Lower leg skin (tissue), 4 donors: ENCODE measurements around the gene ARHGAP21. TPM values are rescaled to one million over a fixed set of nuclear protein-coding genes. Genes with fewer than 3 reads are reported as not detected.
A peak's percentile ranks its signal among the peaks of the same experiment; 100 is the strongest.

ENCODE experiments used
- DNase-seq, 2 donors: peaks; one replicate each; pipeline ENCODE4 v3.0.0-alpha.2; 2019; ENCODE audit warnings: low spot score in 2 of 2
- H3K4me3 ChIP-seq: fragments of 200-600 bp; sonication (generic); 2 replicates; pipeline ENCODE4 v1.5.1; 2017; ENCODE audit warnings: mild to moderate bottlenecking, low read depth; ENCODE audit not compliant: poor library complexity, severe bottlenecking
- CTCF ChIP-seq, 3 donors: fragments of 450-650 bp; IDR thresholded peaks; one replicate each; pipeline ENCODE4 v1.5.1; 2016; ENCODE audit warnings: antibody characterized with exemption in 3 of 3, mild to moderate bottlenecking in 3 of 3, moderate library complexity in 2 of 3
- POLR2A ChIP-seq, 2 donors: fragments of 450-650 bp; IDR thresholded peaks; one replicate each; pipeline ENCODE4 v1.6.1; 2016 to 2017; ENCODE audit warnings: antibody characterized with exemption in 2 of 2, mild to moderate bottlenecking in 1 of 2, moderate library complexity in 1 of 2
- WGBS, 2 donors: methylation state at CpG; one replicate each; pipeline ENCODE4 v1.1.5; 2018; 5-methylcytosine and 5-hydroxymethylcytosine counted together
- intact Hi-C: fragments of 100-400 bp; cut with DNase I; formaldehyde crosslinking; loops from one replicate; pipeline ENCODE4 v1.15.0; 2023; ENCODE audit warnings: low total_unique reads
- total RNA-seq, 4 donors: library from RNA; depleted of rRNA; stranded (reverse); fragments of >200 nt; gene quantifications; one replicate each; pipeline ENCODE4 v1.1.0, GENCODE V29; 2016

The ARHGAP21 gene
- total RNA-seq, 4 donors from 2014 or later, result 26.5 to 43.6 (median 31.6) TPM

GRCh38 chr10:24724381-24725228 lies 918 bp upstream of the ARHGAP21 start:
- peak; percentile 98 to 100 for DNase-seq
- TF ChIP-seq POLR2A (IDR thresholded peaks at IDR 0.05) (peak in 1 of 2 donors; percentile 50), CTCF (IDR thresholded peaks at IDR 0.05) (no peak)
- H3K4me3 ChIP-seq, result peak overlapping the region; percentile 80
- intact Hi-C loops, result no loop called here
- 1 to 2% methylated on average over 39 to 44 of the region's 52 CpGs for WGBS, 2 donors

GRCh38 chr10:24723386-24723787 lies 300 bp downstream of the ARHGAP21 start:
- peak overlapping the region; percentile 69 for H3K4me3 ChIP-seq
- WGBS, 2 donors, result 1% methylated on average over 27 of the region's 70 CpGs; no CpG with 5 or more reads in 1 of the 2 donors
- DNase-seq, result no peak
- TF ChIP-seq CTCF (IDR thresholded peaks at IDR 0.05) (no peak), POLR2A (IDR thresholded peaks at IDR 0.05) (no peak)
- intact Hi-C loops, result no loop called here

- H3K4me3 ChIP-seq, result peak overlapping the region; percentile 69
- peak in 1 of 2 donors; percentile 89 for DNase-seq
- intact Hi-C loops, result no loop called here
- 1% methylated on average over 37 to 59 of the region's 84 CpGs for WGBS, 2 donors
- no peak for TF ChIP-seq POLR2A (IDR thresholded peaks at IDR 0.05)
- TF ChIP-seq CTCF (IDR thresholded peaks at IDR 0.05), result no peak
Measured at GRCh38 chr10:24722676-24723385, 856 bp downstream of the ARHGAP21 start.

GRCh38 chr10:24722131-24722675 lies 1.5 kb downstream of the ARHGAP21 start:
- DNase-seq, result no peak
- 8 to 13% methylated on average over 19 of the region's 19 CpGs for WGBS, 2 donors
- intact Hi-C loops, result no loop called here
- H3K4me3 ChIP-seq, result peak overlapping the region; percentile 69
- no peak for TF ChIP-seq POLR2A (IDR thresholded peaks at IDR 0.05)
- no peak for TF ChIP-seq CTCF (IDR thresholded peaks at IDR 0.05)

GRCh38 chr10:24721229-24722106 lies 2.2 kb downstream of the ARHGAP21 start:
- intact Hi-C loops, result no loop called here
- peak overlapping the region; percentile 33 for H3K4me3 ChIP-seq
- DNase-seq, result peak; percentile 38 to 88
- TF ChIP-seq CTCF (IDR thresholded peaks at IDR 0.05), result no peak
- no peak for TF ChIP-seq POLR2A (IDR thresholded peaks at IDR 0.05)
- 27 to 35% methylated on average over 23 to 29 of the region's 35 CpGs for WGBS, 2 donors
